T-helper 22 cell (primary cell): ENCODE data around the gene NFYC.

ENCODE experiments used
- DNase-seq: peaks from one replicate; pipeline ENCODE4 v3.0.0-alpha.2; 2020; ENCODE audit warnings: low read depth

NFYC gene

DNA sequence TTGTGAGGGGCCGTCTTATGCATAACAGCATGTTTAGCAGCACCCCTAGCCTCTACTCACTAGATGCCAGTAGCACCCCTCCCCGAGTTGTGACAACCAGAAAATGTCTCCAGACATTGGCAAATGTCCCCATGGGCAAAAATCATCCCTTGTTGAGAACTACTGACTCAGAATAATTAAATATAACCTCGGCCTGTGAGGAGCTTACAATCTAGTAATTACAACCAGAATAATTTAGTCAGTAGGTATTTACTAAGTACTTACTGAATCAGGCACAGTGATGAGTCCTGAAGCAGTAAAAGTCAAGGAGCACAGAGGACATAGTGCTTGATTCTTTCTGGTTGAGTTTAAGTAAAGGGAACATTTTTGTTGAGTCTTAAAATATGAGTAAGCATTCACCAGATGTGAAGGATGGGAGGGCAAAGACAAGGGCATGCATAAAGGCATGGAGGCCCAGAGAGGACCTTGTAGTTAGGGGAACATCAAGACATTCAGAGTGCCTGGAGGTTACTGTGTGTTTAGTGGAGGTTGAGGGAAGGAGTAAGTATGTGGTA, 48.0 kb downstream of the NFYC start:
- DNase-seq = no peak

DNA sequence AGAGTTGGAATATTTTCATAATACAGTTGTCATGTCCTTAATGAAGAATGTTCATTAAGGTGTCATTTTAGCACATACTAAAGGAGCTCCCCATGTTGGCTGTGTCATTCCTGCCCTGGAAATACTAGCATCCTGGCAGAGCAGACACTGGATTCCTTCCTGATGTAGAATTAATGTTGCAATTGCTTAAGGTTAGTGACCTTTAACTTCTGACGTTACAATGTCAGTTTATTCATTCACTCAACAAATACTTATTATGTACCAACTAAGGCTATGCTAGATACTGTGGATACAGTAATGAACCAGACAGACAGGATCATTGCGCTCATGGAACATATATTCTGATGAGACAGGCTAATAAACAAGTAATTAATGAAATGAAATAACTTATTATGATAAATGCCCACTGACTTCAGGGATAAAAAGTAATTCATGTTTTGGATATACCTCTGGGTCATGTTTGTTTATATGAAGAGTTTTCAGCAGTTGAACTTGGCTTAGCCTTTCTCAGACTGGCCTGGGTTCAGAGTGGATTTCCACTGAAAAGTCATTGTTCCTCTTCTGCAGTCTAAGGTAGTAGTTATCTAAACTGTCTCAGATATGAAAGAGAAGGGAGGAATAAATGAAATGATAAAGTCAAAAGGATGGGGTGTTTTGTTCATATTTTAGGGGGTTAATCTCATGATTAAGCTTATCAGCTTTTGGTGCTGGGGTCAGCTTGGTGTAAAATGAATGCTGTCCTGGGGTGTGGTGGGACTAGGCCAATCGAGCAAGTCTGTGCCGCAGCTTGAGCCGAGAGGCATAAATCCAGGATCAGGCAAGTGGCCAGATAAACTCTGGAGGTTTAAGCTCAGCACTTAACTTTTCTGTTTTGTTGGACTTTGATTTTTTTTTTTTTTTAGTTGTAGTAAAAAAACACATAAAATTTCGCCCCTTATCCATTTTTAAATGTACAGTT, 48.8 kb downstream of the NFYC start:
- DNase-seq = no peak

DNA sequence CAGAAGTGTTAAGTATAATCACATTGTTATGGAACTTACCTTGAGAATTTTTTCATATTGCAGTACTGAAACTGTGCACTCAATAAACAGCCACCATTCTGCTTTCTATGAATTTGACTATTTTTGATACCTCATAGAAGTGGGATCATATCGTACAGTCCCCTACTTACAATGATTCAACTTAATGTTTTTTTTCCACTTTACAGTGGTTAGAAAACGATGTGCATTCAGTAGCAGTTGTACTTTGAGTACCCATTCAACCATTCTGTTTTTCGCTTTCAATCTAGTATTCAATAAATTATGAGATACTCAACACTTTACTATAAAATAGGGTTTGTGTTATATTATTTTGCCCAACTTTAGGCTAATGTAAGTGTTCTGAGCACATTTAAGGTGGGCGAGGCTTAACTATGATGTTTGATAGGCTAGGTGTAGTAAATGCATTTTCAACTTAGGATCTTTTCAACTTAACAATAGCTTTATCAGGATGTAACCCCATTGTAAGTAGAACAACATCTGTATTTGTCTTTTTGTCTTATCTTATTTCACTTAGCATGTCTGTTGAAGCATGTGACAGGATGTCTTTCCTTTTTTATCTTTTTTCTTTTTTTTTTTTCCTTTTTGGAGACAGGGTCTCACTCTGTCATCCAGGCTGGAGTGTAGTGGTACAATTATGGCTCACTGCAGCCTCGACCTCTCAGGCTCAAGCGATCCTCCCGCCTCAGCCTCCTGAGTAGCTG, 49.7 kb downstream of the NFYC start:
- no peak for DNase-seq

GRCh38 chr1:40742363-40743061, 51.0 kb downstream of the NFYC start:
- no peak for DNase-seq

DNA sequence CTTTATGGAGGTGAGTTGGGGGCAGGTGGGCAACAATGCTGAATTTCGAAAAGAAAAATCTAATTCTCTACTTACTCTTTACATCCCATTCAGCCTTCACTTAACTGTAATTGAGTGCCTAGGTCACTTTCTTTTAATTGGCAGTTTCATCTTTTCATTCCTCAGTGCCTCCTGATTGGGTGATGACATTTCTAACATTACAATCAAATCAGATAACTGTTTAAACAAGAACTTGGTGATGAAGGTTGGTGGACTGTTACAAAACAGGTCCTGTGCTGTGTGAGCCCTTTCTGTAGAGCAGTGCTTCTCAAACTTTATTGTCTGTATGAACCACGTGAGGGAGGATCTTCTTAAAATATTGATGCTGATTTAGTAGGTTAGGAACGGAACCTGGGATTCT, 51.9 kb downstream of the NFYC start:
- no peak for DNase-seq

- no peak for DNase-seq
Observed at GRCh38 chr1:40743860-40744259, 52.4 kb downstream of the NFYC start.

DNA sequence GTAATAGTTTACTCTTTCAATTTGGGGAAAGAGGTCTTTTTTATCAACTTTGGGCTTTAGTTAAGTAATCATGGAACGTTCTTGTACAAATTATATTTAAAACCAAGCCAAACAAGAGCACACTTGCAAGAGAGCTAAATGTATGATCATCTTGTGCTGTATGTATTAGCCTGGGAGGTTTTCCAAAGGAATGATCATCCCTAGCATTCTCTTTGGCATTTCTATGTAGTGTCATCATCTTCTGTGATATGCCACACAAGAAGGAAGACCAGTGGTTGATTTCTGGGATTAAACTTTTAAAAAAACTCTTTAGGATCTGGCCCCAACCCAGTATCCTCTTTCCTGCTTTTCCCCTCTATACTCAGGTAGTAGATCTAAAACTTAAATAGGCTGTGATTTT, 53.7 kb downstream of the NFYC start:
- DNase-seq = no peak

DNA sequence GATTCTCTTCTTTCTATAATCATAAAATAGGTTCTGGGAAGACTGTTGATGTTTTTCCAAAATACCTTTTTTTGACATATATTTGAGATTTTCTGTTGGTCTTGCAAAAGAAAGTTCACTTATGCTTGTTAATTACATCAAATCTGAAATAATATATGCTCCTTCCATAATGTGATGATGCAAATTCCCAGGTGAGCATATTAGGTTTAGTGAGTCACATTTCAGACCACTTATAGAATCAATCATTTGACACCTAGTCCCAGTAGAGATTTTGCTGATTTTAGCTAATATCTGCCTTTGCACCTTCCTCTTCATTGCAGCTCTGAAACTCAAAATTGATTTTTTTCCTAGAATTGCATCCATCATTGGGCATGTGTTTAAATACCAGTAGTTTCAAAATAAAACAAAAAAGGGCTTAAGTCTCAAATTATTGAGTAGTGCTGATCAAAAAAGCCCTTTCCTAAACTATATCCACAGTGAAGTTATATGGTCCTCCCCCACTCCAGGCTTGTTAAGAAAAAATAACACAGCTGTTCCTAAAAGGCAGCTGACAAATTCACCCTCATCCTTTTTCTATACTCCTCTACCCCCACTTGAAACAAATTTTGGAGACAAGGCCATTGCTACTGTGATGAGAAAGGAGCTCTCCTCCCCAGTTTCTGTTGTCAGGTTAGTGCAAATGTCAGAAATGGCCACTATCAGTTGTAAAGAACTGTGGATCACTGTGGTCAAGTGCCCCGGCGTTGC, 55.0 kb downstream of the NFYC start:
- DNase-seq = no peak

GRCh38 chr1:40748841-40749718, 57.6 kb downstream of the NFYC start:
- DNase-seq = no peak

DNA sequence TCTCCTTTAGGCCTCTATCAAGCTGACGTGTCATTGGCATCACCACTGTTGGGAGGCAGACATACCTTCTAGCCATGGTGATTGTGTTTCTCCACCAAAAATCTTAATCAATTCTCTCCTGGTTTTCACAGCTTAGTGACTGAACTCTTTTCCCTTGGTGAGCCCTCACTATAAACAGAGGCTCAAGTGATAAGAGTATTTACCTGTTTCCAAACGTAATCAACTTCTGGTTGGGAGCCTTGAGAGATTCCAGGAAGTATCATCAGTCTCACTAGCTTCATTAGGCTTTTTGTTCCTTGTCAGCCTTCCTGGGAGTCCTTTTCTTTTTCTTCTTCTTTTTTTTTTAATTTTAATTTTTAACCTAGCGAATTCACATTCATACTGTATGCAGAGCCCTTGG, 58.3 kb downstream of the NFYC start:
- DNase-seq = no peak

DNA sequence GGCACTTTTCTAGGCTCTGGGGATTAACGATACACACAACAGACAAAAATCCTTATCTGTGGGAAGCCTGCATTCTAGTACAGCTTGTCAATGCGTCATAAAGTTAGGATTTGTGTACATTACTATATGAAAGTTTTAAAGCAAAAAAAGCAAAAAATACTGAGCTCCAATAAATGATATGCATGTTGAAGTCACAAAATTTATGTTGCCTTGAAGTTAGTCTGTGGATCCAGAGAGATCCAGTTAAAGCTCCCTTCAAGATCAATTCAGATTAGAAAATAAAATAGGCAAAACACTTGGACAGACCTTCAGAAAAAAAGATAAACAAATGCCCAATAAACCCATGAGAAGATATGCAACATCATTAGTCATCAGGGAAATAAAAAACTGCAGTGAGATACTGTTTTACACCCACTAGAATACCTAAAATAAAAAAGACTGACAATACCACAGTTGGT, 59.0 kb downstream of the NFYC start:
- DNase-seq = no peak

DNA sequence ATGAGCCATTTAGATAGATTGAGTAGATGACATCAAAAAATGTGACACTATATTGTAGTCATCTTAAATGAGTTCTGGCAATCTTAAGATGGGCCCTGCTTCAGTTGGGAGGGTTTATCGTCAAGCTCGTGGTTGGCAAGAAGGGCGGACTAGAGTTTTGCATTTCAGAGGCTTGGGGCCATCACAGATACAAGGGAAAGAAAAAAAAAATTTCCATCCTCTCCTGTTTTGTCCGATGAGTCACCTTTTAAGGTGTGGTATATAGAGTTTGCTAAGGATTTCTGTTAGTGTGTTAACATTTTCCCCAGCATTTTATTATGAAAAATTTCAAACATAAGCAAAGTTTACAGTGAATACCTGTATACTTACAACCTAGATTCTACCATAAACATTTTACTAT, 60.3 kb downstream of the NFYC start:
- no peak for DNase-seq

DNA sequence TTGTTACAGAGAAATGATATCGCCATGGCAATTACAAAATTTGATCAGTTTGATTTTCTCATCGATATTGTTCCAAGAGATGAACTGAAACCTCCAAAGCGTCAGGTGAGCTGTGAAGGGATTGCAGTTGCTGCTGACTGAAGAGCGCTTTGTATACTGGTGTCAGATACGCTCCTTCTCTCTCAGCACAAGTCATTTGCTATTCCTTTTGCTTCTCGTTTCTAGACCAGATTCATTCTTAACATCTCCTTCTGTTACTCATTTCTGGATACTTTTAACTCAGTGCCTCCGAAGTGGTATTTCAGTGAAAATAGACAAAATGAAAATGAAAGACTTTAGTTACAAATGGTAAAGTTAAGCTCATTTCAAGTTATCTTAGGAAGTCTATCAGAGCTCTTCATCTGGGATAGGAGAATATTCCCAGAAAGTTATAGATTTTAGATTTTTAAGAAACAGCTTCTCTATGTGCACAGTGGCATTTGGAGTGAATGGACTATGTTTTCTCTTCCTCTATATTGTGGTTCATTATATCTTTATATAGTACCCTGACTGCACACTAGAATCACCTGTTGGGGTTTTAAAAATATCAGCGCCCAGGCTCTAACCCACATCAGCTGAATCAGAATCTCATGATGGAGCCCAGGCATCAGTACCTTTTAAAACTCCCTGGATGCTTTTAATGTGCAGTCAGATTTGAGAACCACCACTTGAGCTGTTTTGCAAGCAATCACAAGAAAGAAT, 61.8 kb downstream of the NFYC start:
- DNase-seq = no peak

DNA sequence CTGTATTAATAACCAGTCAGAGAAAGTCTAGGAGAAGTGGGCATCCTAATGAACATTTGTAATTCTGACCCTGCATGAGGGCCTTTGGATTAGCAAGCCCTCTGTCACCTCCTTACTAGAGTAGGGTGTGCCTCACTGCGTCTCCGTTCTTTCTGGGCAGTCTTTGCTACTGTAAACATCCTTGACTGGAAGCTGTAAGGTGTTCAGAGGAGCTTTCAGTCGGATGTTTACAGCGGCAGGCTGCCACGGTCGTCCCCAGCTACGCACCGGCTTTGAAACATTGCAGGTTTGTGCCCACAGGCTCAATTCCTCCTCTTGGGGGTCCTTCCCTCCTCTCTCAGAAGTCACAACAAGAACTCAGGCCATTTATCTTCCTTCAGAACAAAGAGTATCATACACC, 62.7 kb downstream of the NFYC start:
- DNase-seq = no peak

- DNase-seq = no peak
Observed at GRCh38 chr1:40755067-40755466, 63.6 kb downstream of the NFYC start.

- no peak for DNase-seq
Observed at GRCh38 chr1:40756523-40756922, 65.0 kb downstream of the NFYC start.

DNA sequence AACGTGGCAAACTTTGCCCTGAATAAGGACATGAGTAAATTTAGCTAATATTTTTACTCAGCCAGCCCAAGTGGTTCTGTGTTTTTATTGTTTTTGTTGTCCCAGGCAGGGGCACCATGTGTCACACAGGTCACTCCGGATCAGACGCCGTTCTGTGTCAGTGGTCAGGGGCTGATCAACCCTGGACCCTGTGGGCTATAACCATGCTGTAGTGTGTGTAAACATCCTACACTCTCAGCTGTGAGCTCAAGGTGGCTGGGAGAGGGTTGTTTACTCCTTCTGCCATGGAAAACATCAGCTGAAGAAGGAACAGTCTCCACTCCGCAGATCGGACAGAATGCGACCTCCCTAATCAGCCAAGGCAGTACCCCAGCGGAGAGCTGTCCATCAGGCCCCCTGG, 65.6 kb downstream of the NFYC start:
- no peak for DNase-seq

DNA sequence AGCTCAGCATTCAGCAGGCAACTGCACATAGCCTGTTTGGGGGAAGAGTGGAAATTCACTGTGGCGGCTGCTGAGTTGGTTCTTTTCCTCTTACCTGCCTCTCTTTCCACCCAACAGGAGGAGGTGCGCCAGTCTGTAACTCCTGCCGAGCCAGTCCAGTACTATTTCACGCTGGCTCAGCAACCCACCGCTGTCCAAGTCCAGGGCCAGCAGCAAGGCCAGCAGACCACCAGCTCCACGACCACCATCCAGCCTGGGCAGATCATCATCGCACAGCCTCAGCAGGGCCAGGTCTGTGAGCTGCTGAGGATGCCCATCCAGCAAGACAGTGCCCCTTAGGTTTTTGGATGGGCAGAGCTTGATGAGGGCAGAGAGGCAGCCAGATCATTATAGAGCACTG, 66.5 kb downstream of the NFYC start:
- no peak for DNase-seq

DNA sequence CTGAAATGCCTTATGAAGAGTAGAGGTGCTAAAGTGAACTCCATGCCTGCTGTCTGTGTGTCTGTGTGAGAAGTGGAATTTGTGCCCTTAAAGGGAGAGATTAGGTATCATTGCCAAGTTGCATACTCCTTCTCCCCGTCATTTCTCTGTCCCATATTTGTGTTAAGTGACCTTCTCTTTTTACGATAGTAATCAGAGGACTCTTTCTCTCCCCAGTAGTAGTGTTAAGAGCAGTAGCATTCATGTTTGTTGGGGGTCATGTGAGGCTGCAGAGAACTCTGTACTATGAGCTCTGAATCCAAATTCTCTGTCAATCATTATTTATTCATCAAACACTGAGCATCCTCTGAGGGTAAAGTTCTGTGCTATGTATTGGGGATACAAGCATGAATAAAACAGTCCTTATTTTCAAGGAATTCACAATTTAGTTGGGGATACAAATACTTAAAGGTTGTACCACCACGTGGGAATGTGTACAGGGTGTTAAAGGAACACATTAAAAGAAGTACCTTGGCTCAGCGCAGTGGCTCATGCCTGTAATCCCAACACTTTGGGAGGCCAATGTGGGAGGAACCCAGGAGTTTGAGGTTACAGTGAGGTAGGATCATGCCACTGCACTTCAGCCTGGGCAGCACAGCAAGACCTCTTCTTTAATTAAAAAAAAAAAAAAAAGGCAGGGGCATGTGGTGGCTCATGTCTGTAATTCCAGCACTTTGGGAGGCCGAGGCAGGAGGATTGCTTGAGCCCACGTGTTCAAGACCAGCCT, 67.3 kb downstream of the NFYC start:
- no peak for DNase-seq
